ENCODE data around the gene RCC2.

GRCh38 chr1:17404034-17404684 lies 35.3 kb downstream of the RCC2 start:
- TF ChIP-seq ZNF274 (IDR thresholded peaks at IDR 0.05; ENCODE audit: low read depth, low read length) (no peak), YY1 (IDR thresholded peaks at IDR 0.05; ENCODE audit: insufficient read depth, insufficient read length) (no peak), SUZ12 (IDR thresholded peaks at IDR 0.05; ENCODE audit: extremely low read depth, insufficient read depth, insufficient read length) (no peak)
